HepG2 (cell line): ENCODE data around the gene SMIM24. TPM values are rescaled to one million over a fixed set of nuclear protein-coding genes. Genes with fewer than 3 reads are reported as not detected.

Experiments used
- CBFB ChIP-seq: sonication (generic); formaldehyde crosslinking; IDR thresholded peaks from 2 replicates; pipeline ENCODE4 v1.4.0; 2020; ENCODE audit warnings: missing genetic modification reagents
- CCDC6 ChIP-seq: sonication (generic); formaldehyde crosslinking; IDR thresholded peaks from 2 replicates; pipeline ENCODE4 v1.8.1; 2022; ENCODE audit warnings: mild to moderate bottlenecking, missing genetic modification reagents, moderate library complexity
- CENPX ChIP-seq: sonication (generic); formaldehyde crosslinking; IDR thresholded peaks from 2 replicates; pipeline ENCODE4 v1.9.0; 2021; ENCODE audit warnings: mild to moderate bottlenecking, missing genetic modification reagents, moderate library complexity
- HNRNPLL ChIP-seq: fragments of 200-400 bp; formaldehyde crosslinking; IDR thresholded peaks from 2 replicates; pipeline ENCODE4 v1.6.1; 2017; ENCODE audit warnings: mild to moderate bottlenecking, low read depth, low read length; ENCODE audit not compliant: poor library complexity, severe bottlenecking
- KLF16 ChIP-seq, 2 experiments: sonication (generic) in 1 of 2; formaldehyde crosslinking in 1 of 2; IDR thresholded peaks; 2 replicates each; pipeline versions ENCODE4 v1.6.1 to v1.8.0; 2016 to 2023; ENCODE audit warnings: missing genetic modification reagents in 2 of 2, missing compliant biosample characterization in 1 of 2
- MED13 ChIP-seq: sonication (generic); formaldehyde crosslinking; IDR thresholded peaks from 2 replicates; pipeline ENCODE4 v1.5.0; 2020; ENCODE audit warnings: missing genetic modification reagents
- NRL ChIP-seq: sonication (generic); formaldehyde crosslinking; IDR thresholded peaks from 2 replicates; pipeline ENCODE4 v1.5.0; 2020; ENCODE audit warnings: missing genetic modification reagents, mild to moderate bottlenecking, moderate library complexity, borderline replicate concordance
- PCBP2 ChIP-seq: fragments of 200-400 bp; formaldehyde crosslinking; optimal IDR thresholded peaks from 2 replicates; pipeline ENCODE3; 2018; ENCODE audit warnings: low read length, low read depth; ENCODE audit not compliant: poor library complexity, severe bottlenecking
- STAT5B ChIP-seq: sonication (generic); formaldehyde crosslinking; IDR thresholded peaks from 2 replicates; pipeline ENCODE4 v1.4.0; 2020; ENCODE audit warnings: missing genetic modification reagents
- SUZ12 ChIP-seq: fragments of 150-350 bp; IDR thresholded peaks from 2 replicates; pipeline ENCODE4 v1.6.1; 2014; ENCODE audit warnings: low read depth, low read length
- ZNF441 ChIP-seq: sonication (generic); formaldehyde crosslinking; IDR thresholded peaks from 2 replicates; pipeline ENCODE4 v1.7.0; 2021; ENCODE audit warnings: missing genetic modification reagents, borderline replicate concordance
- ZNF550 ChIP-seq: sonication (generic); formaldehyde crosslinking; IDR thresholded peaks from 2 replicates; pipeline ENCODE4 v1.4.0; 2020; ENCODE audit warnings: mild to moderate bottlenecking, missing genetic modification reagents, borderline replicate concordance
- ZNF629 ChIP-seq: sonication (generic); formaldehyde crosslinking; conservative IDR thresholded peaks from 2 replicates; pipeline ENCODE4 v1.5.0; 2020; ENCODE audit warnings: missing genetic modification reagents
- ZUFSP ChIP-seq: sonication (generic); formaldehyde crosslinking; IDR thresholded peaks from 2 replicates; pipeline ENCODE4 v1.9.0; 2021; ENCODE audit warnings: missing genetic modification reagents, mild to moderate bottlenecking, borderline replicate concordance
- polyA plus RNA-seq, 8 experiments: library from polyadenylated mRNA; depleted of rRNA in 3 of 8; stranded (reverse) in 7 of 8; unstranded in 1 of 8; fragments of >200 nt; fragmentation: Illumina TruSeq in 4 of 8; extraction: Trizol in 4 of 8; gene quantifications; 2 replicates each; pipeline versions ENCODE4 v1.2.1 to v1.2.3, GENCODE V29; 2011 to 2016; ENCODE audit warnings: low read depth in 4 of 8, missing spikeins in 1 of 8, mixed read lengths in 1 of 8; ENCODE audit not compliant: insufficient read depth in 1 of 8
- total RNA-seq, 5 experiments: library from RNA; depleted of rRNA; stranded (reverse); fragments of >200 nt; fragmentation: Illumina TruSeq; extraction: Trizol; gene quantifications; 2 replicates each; pipeline ENCODE4 v1.2.3, GENCODE V29; 2016; ENCODE audit warnings: low read depth in 1 of 5
- TF ChIP-seq, protein P1 (sequence below): sonication (generic); formaldehyde crosslinking; IDR thresholded peaks from 2 replicates; pipeline ENCODE4 v1.4.0; 2020; ENCODE audit warnings: low read depth, mild to moderate bottlenecking, missing genetic modification reagents
- TF ChIP-seq, protein P2 (sequence below): sonication (generic); formaldehyde crosslinking; IDR thresholded peaks from 2 replicates; pipeline ENCODE4 v1.5.1; 2020; ENCODE audit warnings: mild to moderate bottlenecking, missing genetic modification reagents, moderate library complexity
- TF ChIP-seq, protein P3 (sequence below): sonication (generic); formaldehyde crosslinking; IDR thresholded peaks from 2 replicates; pipeline ENCODE4 v1.5.0; 2020; ENCODE audit warnings: missing genetic modification reagents

The SMIM24 gene
- total and polyA plus RNA-seq, 2 of the 13 experiments (the other 11 are each of a cell fraction or from before 2014, with no cell fraction given): 11.2 to 70.6 TPM

- no peak for TF ChIP-seq MED13 (CRISPR knock-in tag)
- TF ChIP-seq ZNF550: no peak
- no peak for TF ChIP-seq CBFB (CRISPR knock-in tag)
- TF ChIP-seq, protein P1, sequence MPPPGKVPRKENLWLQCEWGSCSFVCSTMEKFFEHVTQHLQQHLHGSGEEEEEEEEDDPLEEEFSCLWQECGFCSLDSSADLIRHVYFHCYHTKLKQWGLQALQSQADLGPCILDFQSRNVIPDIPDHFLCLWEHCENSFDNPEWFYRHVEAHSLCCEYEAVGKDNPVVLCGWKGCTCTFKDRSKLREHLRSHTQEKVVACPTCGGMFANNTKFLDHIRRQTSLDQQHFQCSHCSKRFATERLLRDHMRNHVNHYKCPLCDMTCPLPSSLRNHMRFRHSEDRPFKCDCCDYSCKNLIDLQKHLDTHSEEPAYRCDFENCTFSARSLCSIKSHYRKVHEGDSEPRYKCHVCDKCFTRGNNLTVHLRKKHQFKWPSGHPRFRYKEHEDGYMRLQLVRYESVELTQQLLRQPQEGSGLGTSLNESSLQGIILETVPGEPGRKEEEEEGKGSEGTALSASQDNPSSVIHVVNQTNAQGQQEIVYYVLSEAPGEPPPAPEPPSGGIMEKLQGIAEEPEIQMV (CRISPR knock-in tag): no peak
- TF ChIP-seq STAT5B (CRISPR knock-in tag): no peak
- no peak for TF ChIP-seq ZNF441 (CRISPR knock-in tag)
- peak; percentile 13 for TF ChIP-seq HNRNPLL
- TF ChIP-seq KLF16 (CRISPR knock-in tag; IDR thresholded peaks at IDR 0.05): no peak
- TF ChIP-seq, protein P2, sequence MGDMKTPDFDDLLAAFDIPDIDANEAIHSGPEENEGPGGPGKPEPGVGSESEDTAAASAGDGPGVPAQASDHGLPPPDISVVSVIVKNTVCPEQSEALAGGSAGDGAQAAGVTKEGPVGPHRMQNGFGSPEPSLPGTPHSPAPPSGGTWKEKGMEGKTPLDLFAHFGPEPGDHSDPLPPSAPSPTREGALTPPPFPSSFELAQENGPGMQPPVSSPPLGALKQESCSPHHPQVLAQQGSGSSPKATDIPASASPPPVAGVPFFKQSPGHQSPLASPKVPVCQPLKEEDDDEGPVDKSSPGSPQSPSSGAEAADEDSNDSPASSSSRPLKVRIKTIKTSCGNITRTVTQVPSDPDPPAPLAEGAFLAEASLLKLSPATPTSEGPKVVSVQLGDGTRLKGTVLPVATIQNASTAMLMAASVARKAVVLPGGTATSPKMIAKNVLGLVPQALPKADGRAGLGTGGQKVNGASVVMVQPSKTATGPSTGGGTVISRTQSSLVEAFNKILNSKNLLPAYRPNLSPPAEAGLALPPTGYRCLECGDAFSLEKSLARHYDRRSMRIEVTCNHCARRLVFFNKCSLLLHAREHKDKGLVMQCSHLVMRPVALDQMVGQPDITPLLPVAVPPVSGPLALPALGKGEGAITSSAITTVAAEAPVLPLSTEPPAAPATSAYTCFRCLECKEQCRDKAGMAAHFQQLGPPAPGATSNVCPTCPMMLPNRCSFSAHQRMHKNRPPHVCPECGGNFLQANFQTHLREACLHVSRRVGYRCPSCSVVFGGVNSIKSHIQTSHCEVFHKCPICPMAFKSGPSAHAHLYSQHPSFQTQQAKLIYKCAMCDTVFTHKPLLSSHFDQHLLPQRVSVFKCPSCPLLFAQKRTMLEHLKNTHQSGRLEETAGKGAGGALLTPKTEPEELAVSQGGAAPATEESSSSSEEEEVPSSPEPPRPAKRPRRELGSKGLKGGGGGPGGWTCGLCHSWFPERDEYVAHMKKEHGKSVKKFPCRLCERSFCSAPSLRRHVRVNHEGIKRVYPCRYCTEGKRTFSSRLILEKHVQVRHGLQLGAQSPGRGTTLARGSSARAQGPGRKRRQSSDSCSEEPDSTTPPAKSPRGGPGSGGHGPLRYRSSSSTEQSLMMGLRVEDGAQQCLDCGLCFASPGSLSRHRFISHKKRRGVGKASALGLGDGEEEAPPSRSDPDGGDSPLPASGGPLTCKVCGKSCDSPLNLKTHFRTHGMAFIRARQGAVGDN (CRISPR knock-in tag): peak; percentile 24; the same call in 1 of the 2 replicates
- no peak for TF ChIP-seq PCBP2
- TF ChIP-seq ZUFSP (CRISPR knock-in tag): no peak
- TF ChIP-seq ZNF629 (CRISPR knock-in tag): no peak
- no peak for TF ChIP-seq CENPX (CRISPR knock-in tag)
- no peak for TF ChIP-seq NRL
- TF ChIP-seq, protein P3, sequence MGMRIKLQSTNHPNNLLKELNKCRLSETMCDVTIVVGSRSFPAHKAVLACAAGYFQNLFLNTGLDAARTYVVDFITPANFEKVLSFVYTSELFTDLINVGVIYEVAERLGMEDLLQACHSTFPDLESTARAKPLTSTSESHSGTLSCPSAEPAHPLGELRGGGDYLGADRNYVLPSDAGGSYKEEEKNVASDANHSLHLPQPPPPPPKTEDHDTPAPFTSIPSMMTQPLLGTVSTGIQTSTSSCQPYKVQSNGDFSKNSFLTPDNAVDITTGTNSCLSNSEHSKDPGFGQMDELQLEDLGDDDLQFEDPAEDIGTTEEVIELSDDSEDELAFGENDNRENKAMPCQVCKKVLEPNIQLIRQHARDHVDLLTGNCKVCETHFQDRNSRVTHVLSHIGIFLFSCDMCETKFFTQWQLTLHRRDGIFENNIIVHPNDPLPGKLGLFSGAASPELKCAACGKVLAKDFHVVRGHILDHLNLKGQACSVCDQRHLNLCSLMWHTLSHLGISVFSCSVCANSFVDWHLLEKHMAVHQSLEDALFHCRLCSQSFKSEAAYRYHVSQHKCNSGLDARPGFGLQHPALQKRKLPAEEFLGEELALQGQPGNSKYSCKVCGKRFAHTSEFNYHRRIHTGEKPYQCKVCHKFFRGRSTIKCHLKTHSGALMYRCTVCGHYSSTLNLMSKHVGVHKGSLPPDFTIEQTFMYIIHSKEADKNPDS (CRISPR knock-in tag): no peak
- TF ChIP-seq SUZ12: no peak
- no peak for TF ChIP-seq CCDC6 (CRISPR knock-in tag)
Measured at GRCh38 chr19:3471954-3472655, 8.2 kb downstream of the SMIM24 start (continued).
